ENCODE measurements around the gene SLC7A5.
A peak's percentile ranks its signal among the peaks of the same experiment; 100 is the strongest.

Gene SLC7A5

GRCh38 chr16:87854053-87854906 is 15.0 kb downstream of the SLC7A5 start:
- Histone ChIP-seq H3K27ac (ENCODE audit: extremely low read depth, low read depth, low read length) (no peak overlapping the region; the same call in 1 of the 2 replicates), H3K4me1 (ENCODE audit: control insufficient read depth, insufficient read depth, low read length) (peaks cover 8% of the 10 kb centered on the region)

More at GRCh38 chr16:87854053-87854906, 15.0 kb downstream of the SLC7A5 start:
- Histone ChIP-seq H3K36me3 (ENCODE audit: control insufficient read depth in 2 of 2, insufficient read depth in 1 of 2, low read length in 2 of 2) (peaks cover 0 to 22% of the 10 kb centered on the region in 2 experiments; a peak in 1 of 3 replicates), H3K4me3 (ENCODE audit: low read depth, low read length) (peak overlapping the region; percentile 9), H3K9me3 (ENCODE audit: control insufficient read depth, insufficient read depth, low read depth, low read length) (no peaks in the 10 kb centered on the region)
- CTCF ChIA-PET = interaction anchor here (1.1 to 1.8 kb wide), 4 partner anchors 17 to 76 kb away, joined by 5 to 21 read pairs (median 6); no protein-coding TSS in a partner anchor
- TF ChIP-seq ZNF416 (tag by site-specific recombination; IDR thresholded peaks at IDR 0.05) (no peak), EGR2 (tag by site-specific recombination; IDR thresholded peaks at IDR 0.05; ENCODE audit: low read depth) (peak; percentile 60), BCL11A (tag by site-specific recombination; IDR thresholded peaks at IDR 0.05; ENCODE audit: low read depth) (0 out of 2 replicates have a peak, but pooled peaks have one; percentile 30), FEZF1 (tag by site-specific recombination; IDR thresholded peaks at IDR 0.05) (peak; percentile 35), IKZF3 (tag by site-specific recombination; IDR thresholded peaks at IDR 0.05) (no peak), ZFHX2 (tag by site-specific recombination; conservative IDR thresholded peaks at IDR 0.05) (peak; percentile 68), ZBTB20 (tag by site-specific recombination; IDR thresholded peaks at IDR 0.05) (no peak; the same call in 1 of the 2 replicates), ZNF335 (tag by site-specific recombination; conservative IDR thresholded peaks at IDR 0.05) (peak; percentile 17; the same call in 1 of the 2 replicates), PRDM2 (tag by site-specific recombination; IDR thresholded peaks at IDR 0.05; ENCODE audit: borderline replicate concordance) (0 out of 2 replicates have a peak, but pooled peaks have one; percentile 40)
- TF ChIP-seq, protein P1, sequence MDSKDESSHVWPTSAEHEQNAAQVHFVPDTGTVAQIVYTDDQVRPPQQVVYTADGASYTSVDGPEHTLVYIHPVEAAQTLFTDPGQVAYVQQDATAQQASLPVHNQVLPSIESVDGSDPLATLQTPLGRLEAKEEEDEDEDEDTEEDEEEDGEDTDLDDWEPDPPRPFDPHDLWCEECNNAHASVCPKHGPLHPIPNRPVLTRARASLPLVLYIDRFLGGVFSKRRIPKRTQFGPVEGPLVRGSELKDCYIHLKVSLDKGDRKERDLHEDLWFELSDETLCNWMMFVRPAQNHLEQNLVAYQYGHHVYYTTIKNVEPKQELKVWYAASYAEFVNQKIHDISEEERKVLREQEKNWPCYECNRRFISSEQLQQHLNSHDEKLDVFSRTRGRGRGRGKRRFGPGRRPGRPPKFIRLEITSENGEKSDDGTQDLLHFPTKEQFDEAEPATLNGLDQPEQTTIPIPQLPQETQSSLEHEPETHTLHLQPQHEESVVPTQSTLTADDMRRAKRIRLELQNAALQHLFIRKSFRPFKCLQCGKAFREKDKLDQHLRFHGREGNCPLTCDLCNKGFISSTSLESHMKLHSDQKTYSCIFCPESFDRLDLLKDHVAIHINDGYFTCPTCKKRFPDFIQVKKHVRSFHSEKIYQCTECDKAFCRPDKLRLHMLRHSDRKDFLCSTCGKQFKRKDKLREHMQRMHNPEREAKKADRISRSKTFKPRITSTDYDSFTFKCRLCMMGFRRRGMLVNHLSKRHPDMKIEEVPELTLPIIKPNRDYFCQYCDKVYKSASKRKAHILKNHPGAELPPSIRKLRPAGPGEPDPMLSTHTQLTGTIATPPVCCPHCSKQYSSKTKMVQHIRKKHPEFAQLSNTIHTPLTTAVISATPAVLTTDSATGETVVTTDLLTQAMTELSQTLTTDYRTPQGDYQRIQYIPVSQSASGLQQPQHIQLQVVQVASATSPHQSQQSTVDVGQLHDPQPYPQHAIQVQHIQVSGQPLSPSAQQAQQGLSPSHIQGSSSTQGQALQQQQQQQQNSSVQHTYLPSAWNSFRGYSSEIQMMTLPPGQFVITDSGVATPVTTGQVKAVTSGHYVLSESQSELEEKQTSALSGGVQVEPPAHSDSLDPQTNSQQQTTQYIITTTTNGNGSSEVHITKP (tag by site-specific recombination; IDR thresholded peaks at IDR 0.05) = peak; percentile 9; the same call in 1 of the 2 replicates
- TF ChIP-seq, protein P2, sequence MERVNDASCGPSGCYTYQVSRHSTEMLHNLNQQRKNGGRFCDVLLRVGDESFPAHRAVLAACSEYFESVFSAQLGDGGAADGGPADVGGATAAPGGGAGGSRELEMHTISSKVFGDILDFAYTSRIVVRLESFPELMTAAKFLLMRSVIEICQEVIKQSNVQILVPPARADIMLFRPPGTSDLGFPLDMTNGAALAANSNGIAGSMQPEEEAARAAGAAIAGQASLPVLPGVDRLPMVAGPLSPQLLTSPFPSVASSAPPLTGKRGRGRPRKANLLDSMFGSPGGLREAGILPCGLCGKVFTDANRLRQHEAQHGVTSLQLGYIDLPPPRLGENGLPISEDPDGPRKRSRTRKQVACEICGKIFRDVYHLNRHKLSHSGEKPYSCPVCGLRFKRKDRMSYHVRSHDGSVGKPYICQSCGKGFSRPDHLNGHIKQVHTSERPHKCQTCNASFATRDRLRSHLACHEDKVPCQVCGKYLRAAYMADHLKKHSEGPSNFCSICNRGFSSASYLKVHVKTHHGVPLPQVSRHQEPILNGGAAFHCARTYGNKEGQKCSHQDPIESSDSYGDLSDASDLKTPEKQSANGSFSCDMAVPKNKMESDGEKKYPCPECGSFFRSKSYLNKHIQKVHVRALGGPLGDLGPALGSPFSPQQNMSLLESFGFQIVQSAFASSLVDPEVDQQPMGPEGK (tag by site-specific recombination; IDR thresholded peaks at IDR 0.05) = peak; percentile 58; the same call in 1 of the 2 replicates
- POLR2A ChIA-PET = interaction anchor here (1.0 to 1.7 kb wide), 6 partner anchors 11 to 88 kb away, joined by 4 to 13 read pairs (median 4); partner anchors contain the start of genes KLHDC4 and SLC7A5
